Endothelial cell of umbilical vein (primary cell): ENCODE results near the gene RGSL1.

ENCODE experiments used
- CTCF ChIP-seq, 2 donors: IDR thresholded peaks; 1 replicate in 1 of 2; 2 replicates in 1 of 2; pipeline ENCODE4 v1.5.1; 2011; ENCODE audit warnings: low read length in 2 of 2, mild to moderate bottlenecking in 2 of 2, moderate library complexity in 2 of 2, control low read depth in 1 of 2, inconsistent platforms in 1 of 2, low read depth in 1 of 2; ENCODE audit not compliant: insufficient read depth in 1 of 2; ENCODE audit errors: extremely low read depth in 1 of 2
- EZH2 ChIP-seq: IDR thresholded peaks from 2 replicates; pipeline ENCODE4 v1.6.1; 2012; ENCODE audit warnings: borderline replicate concordance, low read depth, mild to moderate bottlenecking, moderate library complexity, low read length, inconsistent platforms; ENCODE audit not compliant: severe bottlenecking
- FOS ChIP-seq: IDR thresholded peaks from 2 replicates; pipeline ENCODE4 v1.6.1; 2011; ENCODE audit warnings: mild to moderate bottlenecking, low read length, moderate library complexity, borderline replicate concordance; ENCODE audit not compliant: insufficient read depth
- JUN ChIP-seq: IDR thresholded peaks from 2 replicates; pipeline ENCODE4 v1.6.1; 2011; ENCODE audit warnings: borderline replicate concordance, low read depth; ENCODE audit not compliant: insufficient read length, insufficient read depth
- MAX ChIP-seq: IDR thresholded peaks from 2 replicates; pipeline ENCODE4 v1.6.1; 2011; ENCODE audit not compliant: insufficient read depth, insufficient read length
- MYC ChIP-seq: IDR thresholded peaks from one replicate; pipeline ENCODE4 v1.6.1; 2011; ENCODE audit warnings: mild to moderate bottlenecking, low read depth, low read length
- POLR2A ChIP-seq: IDR thresholded peaks from 2 replicates; pipeline ENCODE4 v1.6.1; 2012; ENCODE audit warnings: low read depth, mild to moderate bottlenecking, control low read depth, low read length
- POLR2AphosphoS5 ChIP-seq: IDR thresholded peaks from 2 replicates; pipeline ENCODE4 v1.6.1; 2012; ENCODE audit warnings: low read depth, mild to moderate bottlenecking, control low read depth, low read length, moderate library complexity; ENCODE audit not compliant: insufficient read depth

- no peak for TF ChIP-seq CTCF (IDR thresholded peaks at IDR 0.05; ENCODE audit: extremely low read depth in 1 of 2, insufficient read depth in 1 of 2, low read depth in 1 of 2, low read length in 2 of 2)
- TF ChIP-seq POLR2A: no peak
- TF ChIP-seq MAX: no peak
- TF ChIP-seq EZH2: no peak
- TF ChIP-seq JUN: no peak
- no peak for TF ChIP-seq MYC
- no peak for TF ChIP-seq FOS
- no peak for TF ChIP-seq POLR2AphosphoS5
These were observed 28.3 kb downstream of the RGSL1 start for GRCh38 chr1:182478238-182478637.
